Endodermal cell (in vitro differentiated cells): Measurements from ENCODE around the gene NOTUM. TPM values are rescaled to one million over a fixed set of nuclear protein-coding genes. Genes with fewer than 3 reads are reported as not detected.
A peak's percentile ranks its signal among the peaks of the same experiment; 100 is the strongest.

Experiments
- DNase-seq: peaks from one replicate; pipeline ENCODE4 v3.0.0-alpha.2; 2017
- H3K27ac ChIP-seq: 2 replicates; pipeline ENCODE4 v1.5.1; 2013; ENCODE audit warnings: mild to moderate bottlenecking, low read depth, low read length, moderate library complexity
- H3K27me3 ChIP-seq: 2 replicates; pipeline ENCODE4 v1.6.1; 2013; ENCODE audit warnings: mild to moderate bottlenecking, low read length, moderate library complexity; ENCODE audit not compliant: insufficient read depth, control insufficient read depth, poor library complexity, severe bottlenecking
- H3K36me3 ChIP-seq: 2 replicates; pipeline ENCODE4 v1.7.0; 2013; ENCODE audit warnings: mild to moderate bottlenecking, low read length, moderate library complexity; ENCODE audit not compliant: control insufficient read depth, insufficient read depth
- H3K4me1 ChIP-seq: one replicate; pipeline ENCODE4 v1.7.0; 2013; ENCODE audit warnings: low read length; ENCODE audit not compliant: control insufficient read depth, insufficient read depth
- H3K4me3 ChIP-seq: 2 replicates; pipeline ENCODE4 v1.5.1; 2013; ENCODE audit warnings: mild to moderate bottlenecking, low read length, moderate library complexity
- H3K9ac ChIP-seq: 2 replicates; pipeline ENCODE4 v1.6.1; 2013; ENCODE audit warnings: mild to moderate bottlenecking, low read length, moderate library complexity; ENCODE audit not compliant: poor library complexity, severe bottlenecking; ENCODE audit errors: extremely low read depth
- H3K9me3 ChIP-seq: 2 replicates; pipeline ENCODE4 v1.6.1; 2013; ENCODE audit warnings: mild to moderate bottlenecking, low read length, moderate library complexity; ENCODE audit not compliant: control insufficient read depth
- H3K27ac Mint-ChIP-seq: 2 replicates; pipeline ENCODE4 v1.8.0; 2020; ENCODE audit warnings: mixed read lengths
- H3K27me3 Mint-ChIP-seq: 2 replicates; pipeline ENCODE4 v1.8.0; 2021; ENCODE audit warnings: mild to moderate bottlenecking, mixed read lengths; ENCODE audit not compliant: insufficient read depth
- H3K36me3 Mint-ChIP-seq: 2 replicates; pipeline ENCODE4 v1.8.0; 2020; ENCODE audit warnings: low read depth, mixed read lengths
- H3K4me1 Mint-ChIP-seq: 2 replicates; pipeline ENCODE4 v1.8.0; 2020; ENCODE audit warnings: mixed read lengths
- H3K4me3 Mint-ChIP-seq: 2 replicates; pipeline ENCODE4 v1.8.0; 2020; ENCODE audit warnings: mild to moderate bottlenecking, moderate library complexity, mixed read lengths
- H3K9me3 Mint-ChIP-seq: 2 replicates; pipeline ENCODE4 v1.8.0; 2020; ENCODE audit warnings: mild to moderate bottlenecking, mixed read lengths
- CTCF ChIP-seq: fragments of 200-600 bp; sonication (generic); conservative IDR thresholded peaks from 2 replicates; pipeline ENCODE4 v1.5.0; 2021; ENCODE audit warnings: antibody characterized with exemption, mild to moderate bottlenecking
- WGBS, 2 experiments: methylation state at CpG; one replicate each; pipeline versions ENCODE4 v1.1.5 to v1.1.7; 2013; ENCODE audit warnings: missing lambda C conversion rate in 2 of 2, mixed read lengths in 1 of 2; ENCODE audit not compliant: insufficient coverage in 1 of 2, insufficient read length in 1 of 2; 5-methylcytosine and 5-hydroxymethylcytosine counted together
- total RNA-seq, 2 donors: library from RNA; stranded (reverse); fragmentation: NEBNext Ultra II Directional in 1 of 2; extraction: Animal tissue kit (Norgen Biotek cat#: 25700) in 1 of 2; gene quantifications; 2 replicates in 1 of 2; 3 replicates in 1 of 2; pipeline ENCODE4 v1.2.1, GENCODE V29; 2021

Gene NOTUM
- total RNA-seq, 2 donors from 2014 or later: 12.5 to 26.3 TPM

DNA sequence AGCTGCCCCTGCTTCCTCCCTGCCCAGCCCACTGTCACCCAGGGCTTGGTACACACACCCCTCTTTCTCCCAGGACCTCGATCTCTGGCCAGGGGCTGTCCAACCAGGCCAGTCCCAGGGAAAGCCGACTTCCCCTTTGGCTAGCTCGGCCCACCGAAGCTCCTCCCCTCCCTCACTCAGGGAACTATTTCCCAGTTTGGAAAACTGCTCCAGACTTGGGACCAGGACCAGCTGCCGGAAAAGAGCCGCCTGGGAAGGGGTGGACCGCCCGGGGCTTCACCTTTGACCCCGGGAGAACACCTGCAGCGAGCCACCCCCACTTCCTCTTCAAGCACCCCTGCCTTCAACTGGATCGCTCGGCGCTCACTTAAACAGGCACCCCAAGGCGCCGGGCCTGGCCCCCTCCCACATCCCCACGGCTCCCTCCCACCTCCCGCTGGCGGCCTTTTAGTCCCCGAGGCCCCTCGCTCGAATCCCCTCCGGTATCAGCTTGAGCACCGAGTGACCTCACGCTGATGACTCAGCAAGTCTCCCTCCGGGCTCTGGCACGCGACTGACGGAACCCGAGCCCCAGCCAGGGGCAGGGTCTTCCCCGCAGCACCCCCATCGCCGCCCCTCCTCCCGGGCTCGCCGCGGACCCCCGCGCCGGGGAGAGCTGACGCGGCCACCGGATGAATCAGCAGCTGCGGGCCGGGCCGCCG, 34.4 kb downstream of the NOTUM start:
- 0 to 2% methylated on average over 11 to 46 of the region's 46 CpGs for WGBS, 2 experiments
- Mint-ChIP-seq H3K4me1 (peaks cover 22% of the 10 kb centered on the region), H3K27ac (peak overlapping the region; percentile 94)

DNA sequence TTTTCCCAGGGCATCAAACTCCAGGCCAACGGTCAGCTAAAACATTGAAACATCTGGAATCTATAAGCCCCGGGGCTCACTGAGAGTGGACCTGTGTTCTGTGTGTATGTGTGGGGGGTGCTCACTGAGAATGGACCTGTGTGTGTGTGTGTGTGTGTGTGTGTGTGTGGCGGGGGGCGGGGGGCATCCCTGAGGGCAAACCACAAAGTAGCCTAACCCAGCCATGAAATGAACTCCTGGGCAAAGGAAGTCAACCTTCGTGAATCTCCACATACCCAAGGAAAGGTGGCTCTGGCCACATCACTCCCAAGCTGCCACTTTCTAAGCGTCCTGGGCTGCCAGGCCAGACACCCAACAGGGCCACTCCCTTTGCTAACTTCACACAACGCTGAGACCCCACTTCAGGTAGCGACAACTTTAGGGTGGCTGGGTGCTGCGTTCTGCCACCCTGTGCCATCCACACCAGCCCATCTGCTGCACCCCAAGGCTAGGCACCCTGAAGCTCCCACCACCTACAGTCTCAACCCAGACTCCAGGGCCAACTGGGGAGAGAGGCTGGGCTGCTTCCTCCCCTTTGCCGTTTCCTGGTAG, 35.0 kb downstream of the NOTUM start:
- peaks cover 25% of the 10 kb centered on the region for H3K4me1 Mint-ChIP-seq
- H3K9ac ChIP-seq: peak overlapping the region; percentile 89
- H3K36me3 ChIP-seq: peaks cover 5% of the 10 kb centered on the region
- 67 to 76% methylated on average over 6 to 8 of the region's 10 CpGs for WGBS, 2 experiments
- H3K4me1 ChIP-seq: peaks cover 22% of the 10 kb centered on the region
- no peaks in the 10 kb centered on the region for H3K9me3 Mint-ChIP-seq
- H3K9me3 ChIP-seq: no peaks in the 10 kb centered on the region
- TF ChIP-seq CTCF: no peak
- peak overlapping the region; percentile 87 for H3K4me3 ChIP-seq
- H3K27ac Mint-ChIP-seq: peak overlapping the region; percentile 94
- peaks cover 15% of the 10 kb centered on the region for H3K36me3 Mint-ChIP-seq
- H3K4me3 Mint-ChIP-seq: peak overlapping the region; percentile 88
- H3K27me3 Mint-ChIP-seq: peaks cover 6% of the 10 kb centered on the region
- peaks cover 4% of the 10 kb centered on the region for H3K27me3 ChIP-seq
- peak overlapping the region; percentile 32 for H3K27ac ChIP-seq
- no peak for DNase-seq

More for the DNA sequence above, 34.4 kb downstream of the NOTUM start:
- H3K27me3 Mint-ChIP-seq: peaks cover 6% of the 10 kb centered on the region
- Histone ChIP-seq H3K4me3 (peak overlapping the region; percentile 87), H3K36me3 (no peaks in the 10 kb centered on the region), H3K27ac (peak overlapping the region; percentile 87), H3K4me1 (peaks cover 22% of the 10 kb centered on the region), H3K9ac (peak overlapping the region; percentile 89), H3K9me3 (no peaks in the 10 kb centered on the region), H3K27me3 (peaks cover 4% of the 10 kb centered on the region)
- peaks cover 11% of the 10 kb centered on the region for H3K36me3 Mint-ChIP-seq
- no peaks in the 10 kb centered on the region for H3K9me3 Mint-ChIP-seq
- peak overlapping the region; percentile 88 for H3K4me3 Mint-ChIP-seq
- no peak for TF ChIP-seq CTCF
- peak; percentile 91 for DNase-seq

DNA sequence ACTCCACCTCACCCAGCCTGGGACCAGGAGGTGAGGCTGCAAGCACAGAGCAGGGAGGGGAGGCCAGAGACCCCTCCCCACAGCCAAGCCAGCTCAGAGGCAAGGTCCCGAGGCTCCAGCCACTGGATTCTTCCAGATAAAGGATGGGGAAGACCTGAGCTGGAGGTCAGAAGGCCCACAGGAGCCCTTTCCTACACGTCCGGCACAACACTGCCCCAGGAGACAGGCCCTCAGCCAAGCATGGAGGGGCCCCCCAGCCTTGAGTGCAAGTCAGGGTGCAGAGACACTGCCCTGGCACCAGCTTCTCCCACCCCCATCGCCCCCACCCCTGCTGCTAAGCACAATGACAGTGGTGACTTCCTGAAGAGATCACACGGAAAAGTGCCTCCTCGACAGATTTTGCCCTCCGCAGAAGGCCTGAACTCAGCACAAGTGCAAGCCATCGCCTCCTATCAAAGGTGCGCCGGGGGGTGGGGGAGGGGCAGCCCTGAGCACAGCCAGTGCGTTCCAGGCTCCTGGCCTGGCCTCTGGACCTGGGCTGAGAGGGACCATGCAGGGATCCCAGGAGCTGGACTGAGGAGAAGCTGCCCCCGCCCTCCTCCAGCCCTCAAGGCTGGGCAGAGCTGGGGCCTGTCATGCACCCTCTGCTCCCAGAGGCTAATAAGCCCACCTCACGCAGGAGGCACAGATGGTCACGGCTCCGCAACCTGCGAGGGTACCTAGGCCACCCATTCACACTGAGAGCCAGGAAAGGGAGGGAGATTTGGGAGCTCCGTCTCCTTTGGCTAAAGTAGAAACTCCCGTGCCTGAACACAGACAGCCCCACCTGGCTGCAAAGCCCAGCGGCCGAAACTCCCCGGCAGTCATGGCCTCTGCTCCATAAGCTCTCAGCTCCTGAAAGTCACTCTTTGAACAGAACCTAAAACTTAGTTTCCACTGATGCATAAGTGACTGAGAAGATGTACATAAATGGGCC, 36.1 kb downstream of the NOTUM start:
- Mint-ChIP-seq H3K27me3 (peaks cover 6% of the 10 kb centered on the region), H3K27ac (peak overlapping the region; percentile 94), H3K36me3 (peaks cover 21% of the 10 kb centered on the region), H3K9me3 (no peaks in the 10 kb centered on the region), H3K4me1 (peaks cover 25% of the 10 kb centered on the region), H3K4me3 (peak overlapping the region; percentile 88)
- 55 to 73% methylated on average over 15 to 21 of the region's 21 CpGs for WGBS, 2 experiments
- Histone ChIP-seq H3K4me3 (peak overlapping the region; percentile 68), H3K4me1 (peaks cover 22% of the 10 kb centered on the region), H3K9me3 (no peaks in the 10 kb centered on the region), H3K27ac (no peak overlapping the region), H3K27me3 (peaks cover 4% of the 10 kb centered on the region), H3K36me3 (peaks cover 16% of the 10 kb centered on the region), H3K9ac (peak overlapping the region; percentile 44)
- TF ChIP-seq CTCF: peak; percentile 27
- peak; percentile 91 for DNase-seq
